Measurements from ENCODE around the gene APBA2.
"Not testable (repeated sequence)": the region's sequence is repeated elsewhere in the genome, so short reads cannot be mapped to it uniquely, and the experiment has no call there.

Gene APBA2

GRCh38 chr15:28878209-28878608 lies 7.6 kb upstream of the APBA2 start:
- no peak for DNase-seq (ENCODE audit: low spot score)

- DNase-seq (ENCODE audit: low spot score) = no peak
These were observed 6.2 kb upstream of the APBA2 start for GRCh38 chr15:28879551-28879950.

GRCh38 chr15:28880680-28881079 lies 5.1 kb upstream of the APBA2 start:
- no peak for DNase-seq (ENCODE audit: low spot score)

GRCh38 chr15:28881170-28881569 lies 4.6 kb upstream of the APBA2 start:
- DNase-seq (ENCODE audit: low spot score) = no peak

- DNase-seq (ENCODE audit: low spot score) = no peak
These were observed 4.2 kb upstream of the APBA2 start for GRCh38 chr15:28881600-28881999.

- no peak for DNase-seq (ENCODE audit: low spot score)
These were observed 1.4 kb upstream of the APBA2 start for GRCh38 chr15:28884151-28884940.

GRCh38 chr15:28885128-28885629 lies 595 bp upstream of the APBA2 start:
- DNase-seq (ENCODE audit: low spot score) = no peak

- DNase-seq (ENCODE audit: low spot score) = no peak
These were observed 911 bp downstream of the APBA2 start for GRCh38 chr15:28886431-28887338.

- DNase-seq (ENCODE audit: low spot score) = no peak
These were observed 1.8 kb downstream of the APBA2 start for GRCh38 chr15:28887339-28888174.

- DNase-seq (ENCODE audit: low spot score) = no peak
These were observed 2.6 kb downstream of the APBA2 start for GRCh38 chr15:28888302-28888894.

GRCh38 chr15:28888900-28889299 lies 3.1 kb downstream of the APBA2 start:
- no peak for DNase-seq (ENCODE audit: low spot score)

- no peak for DNase-seq (ENCODE audit: low spot score)
These were observed 3.6 kb downstream of the APBA2 start for GRCh38 chr15:28889346-28889745.

DNA sequence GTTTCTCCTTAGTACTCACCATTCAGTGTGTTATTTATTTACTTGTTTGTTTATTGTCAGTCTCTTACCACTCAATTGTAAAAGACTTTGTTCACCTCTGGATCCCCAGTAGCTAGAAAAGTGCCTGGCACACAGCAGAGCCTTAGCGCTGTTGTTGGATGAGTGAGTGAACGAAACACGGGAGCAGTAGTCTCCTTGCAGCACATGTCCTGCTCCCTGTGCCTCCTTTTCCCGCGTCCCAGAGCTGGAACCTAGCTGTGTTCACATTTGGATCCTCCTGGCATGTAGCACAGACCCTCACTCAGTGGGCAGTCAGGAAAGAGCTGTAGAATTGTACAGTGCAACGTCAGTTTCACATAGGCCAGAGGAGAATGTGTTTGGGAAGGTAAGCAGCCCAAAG lies 4.1 kb downstream of the APBA2 start:
- DNase-seq (ENCODE audit: low spot score) = not testable (repeated sequence)

- DNase-seq (ENCODE audit: low spot score) = not testable (repeated sequence)
These were observed 4.5 kb downstream of the APBA2 start for GRCh38 chr15:28890291-28890690.

GRCh38 chr15:28890711-28891495 lies 5.1 kb downstream of the APBA2 start:
- DNase-seq (ENCODE audit: low spot score) = peak; percentile 25

DNA sequence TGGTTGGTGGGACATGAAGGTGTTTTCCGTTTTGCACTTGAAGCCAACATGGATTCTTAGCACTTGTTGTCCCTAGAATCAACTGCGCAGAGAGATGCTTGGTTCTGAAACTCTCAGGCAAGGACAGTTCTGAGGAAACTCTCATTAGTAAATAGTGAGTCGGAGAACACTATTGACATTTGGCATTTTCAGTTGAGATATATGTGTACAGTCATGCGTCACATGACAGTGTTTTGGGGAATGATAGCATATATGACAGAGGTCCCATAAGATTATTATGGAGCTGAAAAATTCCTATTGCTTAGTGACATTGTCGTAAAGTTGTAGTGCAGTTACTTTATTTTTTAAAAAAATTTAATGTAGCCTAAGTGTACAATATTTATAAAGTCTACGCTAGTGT lies 5.8 kb downstream of the APBA2 start:
- DNase-seq (ENCODE audit: low spot score) = no peak

DNA sequence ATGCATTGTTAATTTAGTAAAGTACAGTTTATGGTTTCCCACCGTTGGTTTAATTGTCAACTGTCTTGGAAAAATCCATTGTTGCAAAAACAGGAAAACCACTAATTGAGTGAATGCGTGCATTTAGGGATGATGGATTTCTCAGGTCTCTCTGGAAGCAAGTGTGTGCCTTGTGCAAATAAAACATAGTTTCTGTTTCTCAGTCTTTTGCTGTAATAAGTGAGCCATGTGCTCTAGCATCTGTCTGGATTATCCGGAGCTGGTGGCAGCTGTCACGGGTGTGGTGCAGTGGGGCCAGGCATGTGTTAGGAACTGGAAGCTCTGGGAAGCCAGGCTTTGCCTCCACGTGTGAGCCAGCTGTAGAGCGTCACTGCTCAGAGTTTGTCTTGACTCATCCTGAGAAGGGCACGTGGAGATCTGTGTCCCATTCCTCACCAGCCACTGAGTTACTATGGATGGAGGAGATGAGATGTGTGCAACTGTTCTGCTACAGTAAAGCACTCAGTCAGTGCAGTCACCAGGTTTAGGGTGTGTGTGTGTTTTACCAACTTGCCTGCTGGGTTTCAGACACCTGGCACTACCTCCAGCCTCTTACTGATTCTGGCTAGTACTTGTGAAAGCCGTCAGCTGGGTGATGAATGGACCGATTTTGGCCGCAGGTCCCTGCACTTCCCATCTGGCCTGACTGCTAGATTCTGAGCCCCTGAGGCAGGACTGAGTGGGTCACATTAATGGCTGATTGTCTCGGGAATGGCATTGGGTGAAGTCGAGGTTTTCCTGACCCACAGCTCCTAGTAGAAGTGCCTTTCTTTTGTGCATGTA lies 7.2 kb downstream of the APBA2 start:
- DNase-seq (ENCODE audit: low spot score) = no peak

DNA sequence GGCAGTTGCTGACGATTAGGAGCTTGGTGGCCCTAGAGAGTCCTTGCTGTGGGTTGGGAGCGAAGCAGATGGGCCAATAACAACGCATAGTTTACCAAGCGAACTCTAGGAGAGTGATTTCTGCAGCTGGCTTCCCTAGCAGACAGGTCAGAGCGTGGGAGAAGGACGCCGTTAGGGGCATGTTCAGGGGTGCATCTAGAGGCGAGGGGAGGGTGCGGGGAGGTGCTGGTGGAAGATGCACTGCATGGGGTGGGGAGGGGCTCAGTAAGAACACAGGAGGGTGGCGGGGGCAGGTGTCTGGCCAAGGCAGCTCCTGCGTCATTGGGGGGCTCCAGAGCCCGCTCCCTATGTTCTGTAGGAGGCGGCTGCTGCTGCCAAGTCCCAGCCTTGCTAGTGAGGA lies 8.9 kb downstream of the APBA2 start:
- no peak for DNase-seq (ENCODE audit: low spot score)

GRCh38 chr15:28895146-28895545 lies 9.4 kb downstream of the APBA2 start:
- DNase-seq (ENCODE audit: low spot score) = no peak

DNA sequence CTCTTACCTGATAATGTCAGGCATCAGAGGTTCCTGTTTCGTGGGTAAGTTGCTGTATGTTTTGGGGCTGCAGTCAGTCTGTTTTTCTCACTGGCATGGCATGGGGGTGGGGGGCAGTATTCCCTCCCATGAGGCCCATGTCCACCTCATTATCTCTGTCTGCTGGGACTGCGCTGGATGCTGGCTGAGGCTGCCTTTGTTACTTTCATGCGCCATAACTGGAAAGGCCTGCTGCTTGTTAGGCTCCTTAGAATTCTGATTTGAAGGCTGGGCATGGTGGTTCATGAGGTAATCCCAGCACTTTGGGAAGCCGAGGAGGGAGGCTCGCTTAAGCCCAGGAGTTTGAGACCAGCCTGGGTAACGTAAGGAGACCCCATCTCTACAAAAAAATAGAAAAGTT lies 9.8 kb downstream of the APBA2 start:
- DNase-seq (ENCODE audit: low spot score) = no peak

Data from SW480 (cell line).